ENCODE data around the gene EYS. TPM values are rescaled to one million over a fixed set of nuclear protein-coding genes. Genes with fewer than 3 reads are reported as not detected.

Gene EYS
- total RNA-seq, 2 experiments from 2014 or later: not detected

- ChIA-PET POLR2A (no interaction called here), CTCF (no interaction called here)
- DNase-seq (no peak), ATAC-seq (ENCODE audit: poor library complexity) (no peak)
- no peaks in the 10 kb centered on the region for H3K4me1 Mint-ChIP-seq (ENCODE audit: low read depth)
- H3K4me3 ChIP-seq (ENCODE audit: low read length): no peak overlapping the region
- no peak overlapping the region for H3K27ac Mint-ChIP-seq
- H3K9me3 ChIP-seq (ENCODE audit: control insufficient read depth in 1 of 2, insufficient read depth in 1 of 2, low read length in 2 of 2): no peaks in the 10 kb centered on the region
- no peaks in the 10 kb centered on the region for H3K27me3 ChIP-seq (ENCODE audit: control insufficient read depth in 1 of 2, insufficient read depth in 2 of 2, low read length in 2 of 2)
- no peak overlapping the region for H3K27ac ChIP-seq (ENCODE audit: low read depth in 1 of 2, low read length in 2 of 2)
- no peaks in the 10 kb centered on the region for H3K36me3 Mint-ChIP-seq (ENCODE audit: low read depth)
- H3K4me3 Mint-ChIP-seq: no peak overlapping the region
- H3K36me3 ChIP-seq (ENCODE audit: insufficient read depth, low read length): no peaks in the 10 kb centered on the region
- H3K27me3 Mint-ChIP-seq: no peaks in the 10 kb centered on the region
- intact Hi-C loops (cut with DNase I, micrococcal nuclease): no loop called here
- peaks cover 15% of the 10 kb centered on the region for H3K9me3 Mint-ChIP-seq
- H3K4me1 ChIP-seq (ENCODE audit: insufficient read depth, low read length): no peaks in the 10 kb centered on the region
- TF ChIP-seq CTCF (IDR thresholded peaks at IDR 0.05): no peak
These were observed 985.2 kb downstream of the EYS start for GRCh38 chr6:64721865-64722264.

DNA sequence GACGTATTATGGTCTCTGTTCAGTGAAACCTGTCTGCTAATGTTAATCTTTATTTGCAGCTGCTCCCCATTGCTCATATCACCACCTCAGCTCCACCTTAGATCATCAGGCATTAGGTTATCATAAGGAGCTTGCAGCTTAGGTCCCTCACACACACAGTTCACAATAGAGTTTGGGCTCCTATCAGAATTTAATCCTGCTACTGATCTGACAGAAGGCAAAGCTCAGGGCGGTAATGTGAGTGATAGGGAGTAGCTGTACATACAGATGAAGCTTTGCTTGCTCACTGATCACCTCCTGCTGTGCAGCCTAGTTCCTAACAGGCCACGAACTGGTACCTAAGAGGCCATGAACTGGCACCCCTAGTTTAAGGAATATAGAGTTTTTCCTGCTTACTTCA is 989.7 kb downstream of the EYS start:
- TF ChIP-seq CTCF (IDR thresholded peaks at IDR 0.05): no peak
- Mint-ChIP-seq H3K27ac (no peak overlapping the region), H3K4me3 (no peak overlapping the region), H3K9me3 (peaks cover 19% of the 10 kb centered on the region), H3K27me3 (no peaks in the 10 kb centered on the region), H3K36me3 (ENCODE audit: low read depth) (no peaks in the 10 kb centered on the region), H3K4me1 (ENCODE audit: low read depth) (no peaks in the 10 kb centered on the region)
- ChIA-PET POLR2A (no interaction called here), CTCF (no interaction called here)
- ATAC-seq (ENCODE audit: poor library complexity) (no peak), DNase-seq (no peak)
- H3K4me1 ChIP-seq (ENCODE audit: insufficient read depth, low read length): no peaks in the 10 kb centered on the region
- no peaks in the 10 kb centered on the region for H3K36me3 ChIP-seq (ENCODE audit: insufficient read depth, low read length)
- no peaks in the 10 kb centered on the region for H3K27me3 ChIP-seq (ENCODE audit: control insufficient read depth in 1 of 2, insufficient read depth in 2 of 2, low read length in 2 of 2)
- intact Hi-C loops (cut with DNase I, micrococcal nuclease): no loop called here
- H3K27ac ChIP-seq (ENCODE audit: low read depth in 1 of 2, low read length in 2 of 2): no peak overlapping the region
- H3K4me3 ChIP-seq (ENCODE audit: low read length): no peak overlapping the region
- H3K9me3 ChIP-seq (ENCODE audit: control insufficient read depth in 1 of 2, insufficient read depth in 1 of 2, low read length in 2 of 2): peaks cover 0 to 4% of the 10 kb centered on the region in 2 experiments

DNA sequence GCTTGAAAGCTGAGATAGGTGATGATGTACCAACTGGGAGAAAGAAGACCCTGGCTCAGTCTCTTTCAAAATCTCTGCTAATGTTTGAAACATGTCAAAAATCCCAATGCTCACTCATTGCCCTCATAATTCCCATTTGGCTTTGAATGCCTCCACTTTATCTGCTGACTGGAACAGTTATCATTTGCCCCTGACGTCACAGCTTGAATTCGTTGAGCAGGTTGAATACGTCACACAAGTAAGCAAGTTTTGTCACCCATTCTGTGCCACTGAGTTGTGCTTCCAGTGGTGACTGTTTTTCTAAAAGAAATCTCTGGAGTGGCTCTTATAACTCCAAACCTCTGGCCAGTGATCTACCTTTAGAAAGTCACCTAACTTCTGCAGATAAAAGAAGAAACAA is 991.4 kb downstream of the EYS start:
- Histone ChIP-seq H3K27ac (ENCODE audit: low read depth in 1 of 2, low read length in 2 of 2) (no peak overlapping the region), H3K36me3 (ENCODE audit: insufficient read depth, low read length) (no peaks in the 10 kb centered on the region), H3K27me3 (ENCODE audit: control insufficient read depth in 1 of 2, insufficient read depth in 2 of 2, low read length in 2 of 2) (no peaks in the 10 kb centered on the region), H3K4me3 (ENCODE audit: low read length) (no peak overlapping the region), H3K4me1 (ENCODE audit: insufficient read depth, low read length) (no peaks in the 10 kb centered on the region), H3K9me3 (ENCODE audit: control insufficient read depth in 1 of 2, insufficient read depth in 1 of 2, low read length in 2 of 2) (peaks cover 0 to 4% of the 10 kb centered on the region in 2 experiments)
- POLR2A ChIA-PET: no interaction called here
- no peaks in the 10 kb centered on the region for H3K27me3 Mint-ChIP-seq
- H3K36me3 Mint-ChIP-seq (ENCODE audit: low read depth): no peaks in the 10 kb centered on the region
- intact Hi-C loops (cut with DNase I, micrococcal nuclease): no loop called here
- no peak overlapping the region for H3K4me3 Mint-ChIP-seq
- ATAC-seq (ENCODE audit: poor library complexity) (no peak), DNase-seq (no peak)
- CTCF ChIA-PET: no interaction called here
- no peak overlapping the region for H3K27ac Mint-ChIP-seq
- no peaks in the 10 kb centered on the region for H3K4me1 Mint-ChIP-seq (ENCODE audit: low read depth)
- no peak for TF ChIP-seq CTCF (IDR thresholded peaks at IDR 0.05)
- peaks cover 14% of the 10 kb centered on the region for H3K9me3 Mint-ChIP-seq
